GM12878 (cell line): ENCODE results near the gene PDE11A. TPM values are rescaled to one million over a fixed set of nuclear protein-coding genes. Genes with fewer than 3 reads are reported as not detected.

Source experiments
- ATAC-seq: fragments of 200-7000 bp; cut with Tn5 transposase; 3 replicates; pipeline ENCODE4 v1.9.1; 2020; ENCODE audit warnings: mild to moderate bottlenecking, moderate library complexity
- BruUV-seq: library from RNA; stranded (reverse); fragments of 400-500 nt; replicated peaks from 2 replicates; lab custom pipeline; 2021; lab: Mats Ljungman, UMichigan
- CTCF ChIA-PET: fragments of 300-600 bp; sonication (Branson Sonifier 250); formaldehyde crosslinking; extraction: SDS; loops from one replicate; lab custom pipeline; 2021; ENCODE audit warnings: inconsistent platforms; lab: Yijun Ruan, JAX
- POLR2A ChIA-PET: fragments of 350-600 bp; formaldehyde crosslinking; extraction: SDS; loops from one replicate; lab custom pipeline; 2021; ENCODE audit warnings: inconsistent platforms; lab: Charles Lee
- RAD21 ChIA-PET: fragments of 300-600 bp; sonication (Branson Sonifier 250); formaldehyde crosslinking; loops from one replicate; lab custom pipeline; 2023; ENCODE audit warnings: antibody characterized with exemption; ENCODE audit not compliant: unreplicated experiment; lab: Charles Lee
- SMC1A ChIA-PET: fragments of 300-600 bp; sonication (Branson Sonifier 250); formaldehyde crosslinking; loops from one replicate; lab custom pipeline; 2023; ENCODE audit not compliant: unreplicated experiment, uncharacterized antibody; lab: Charles Lee
- DNase-seq: peaks from one replicate; pipeline ENCODE4 v3.0.0-alpha.2; 2011; ENCODE audit warnings: low read depth, low spot score
- FAIRE-seq: peaks from 3 replicates; lab custom pipeline; 2011; peaks lifted over from hg19 to GRCh38; lab: Jason Lieb, UNC
- H2AFZ ChIP-seq: 2 replicates; pipeline ENCODE4 v1.6.0; 2011; ENCODE audit warnings: low read depth, low read length, control low read depth; ENCODE audit not compliant: control insufficient read depth
- H3K27ac ChIP-seq: 2 replicates; pipeline ENCODE4 v1.5.1; 2011; ENCODE audit warnings: control low read depth; ENCODE audit not compliant: control insufficient read depth, insufficient read depth
- H3K27me3 ChIP-seq, 2 experiments: replicated peaks in 1 of 2; 2 replicates each; pipeline versions ENCODE4 v1.6.0 to v1.6.1; 2011; ENCODE audit warnings: low read length in 1 of 2; ENCODE audit not compliant: control insufficient read depth in 2 of 2, insufficient read depth in 2 of 2
- H3K36me3 ChIP-seq, 2 experiments: 2 replicates each; pipeline ENCODE4 v1.5.1; 2011; ENCODE audit warnings: low read length in 1 of 2; ENCODE audit not compliant: control insufficient read depth in 2 of 2, insufficient read depth in 2 of 2
- H3K4me1 ChIP-seq: 2 replicates; pipeline ENCODE4 v1.6.1; 2011; ENCODE audit warnings: mild to moderate bottlenecking, low read length, moderate library complexity, mixed read lengths; ENCODE audit not compliant: control insufficient read depth, insufficient read depth
- H3K4me2 ChIP-seq: 2 replicates; pipeline ENCODE4 v1.6.0; 2011; ENCODE audit warnings: control low read depth; ENCODE audit not compliant: control insufficient read depth, insufficient read depth
- H3K4me3 ChIP-seq: fragments of 200-600 bp; sonication (generic); 2 replicates; pipeline ENCODE4 v1.5.1; 2016
- H3K79me2 ChIP-seq: 2 replicates; pipeline ENCODE4 v1.6.0; 2011; ENCODE audit warnings: low read length; ENCODE audit not compliant: control insufficient read depth, insufficient read depth
- H3K9ac ChIP-seq: 2 replicates; pipeline ENCODE4 v1.8.0; 2011; ENCODE audit warnings: low read length, control low read depth, mixed read lengths; ENCODE audit not compliant: control insufficient read depth, insufficient read depth
- H3K9me3 ChIP-seq: replicated peaks from 3 replicates; pipeline ENCODE4 v1.5.1; 2011; ENCODE audit warnings: mild to moderate bottlenecking, low read length; ENCODE audit not compliant: control insufficient read depth, insufficient read depth
- H4K20me1 ChIP-seq: 2 replicates; pipeline ENCODE4 v1.6.0; 2011; ENCODE audit not compliant: control insufficient read depth, insufficient read depth
- ATF7 ChIP-seq: fragments of 450-650 bp; IDR thresholded peaks from 2 replicates; pipeline ENCODE4 v1.6.1; 2016; ENCODE audit warnings: low read depth, mild to moderate bottlenecking
- EED ChIP-seq: sonication (generic); IDR thresholded peaks from 2 replicates; pipeline ENCODE4 v1.6.1; 2016; ENCODE audit warnings: antibody characterized with exemption, low read depth
- ELK1 ChIP-seq: IDR thresholded peaks from 2 replicates; pipeline ENCODE4 v1.6.1; 2012; ENCODE audit warnings: low read depth, low read length, improper control_type of control experiment
- GATAD2B ChIP-seq: fragments of 450-650 bp; conservative IDR thresholded peaks from 2 replicates; pipeline ENCODE4 v1.6.1; 2017; ENCODE audit warnings: low read depth, mild to moderate bottlenecking, moderate library complexity
- HDAC2 ChIP-seq: fragments of 200-600 bp; sonication (generic); IDR thresholded peaks from 2 replicates; pipeline ENCODE4 v1.6.1; 2017
- IRF3 ChIP-seq: fragments of 450-650 bp; IDR thresholded peaks from 2 replicates; pipeline ENCODE4 v1.6.1; 2014; ENCODE audit warnings: mild to moderate bottlenecking
- KAT2A ChIP-seq: conservative IDR thresholded peaks from 2 replicates; pipeline ENCODE4 v1.6.1; 2011; ENCODE audit warnings: low read depth, low read length; ENCODE audit not compliant: control insufficient read depth
- MYC ChIP-seq: IDR thresholded peaks from 2 replicates; pipeline ENCODE4 v1.6.1; 2011; ENCODE audit warnings: mild to moderate bottlenecking, low read length, moderate library complexity, inconsistent platforms; ENCODE audit not compliant: insufficient read depth, insufficient replicate concordance, insufficient read length, severe bottlenecking
- NR2F1 ChIP-seq: fragments of 450-650 bp; conservative IDR thresholded peaks from 2 replicates; pipeline ENCODE4 v1.6.1; 2017; ENCODE audit warnings: mild to moderate bottlenecking
- PAX5 ChIP-seq: IDR thresholded peaks from 2 replicates; pipeline ENCODE4 v1.6.1; 2011; ENCODE audit warnings: low read depth, low read length, borderline replicate concordance
- PBX3 ChIP-seq: IDR thresholded peaks from 2 replicates; pipeline ENCODE4 v1.6.1; 2011; ENCODE audit warnings: mild to moderate bottlenecking, low read depth, low read length, moderate library complexity; ENCODE audit not compliant: insufficient replicate concordance
- POLR2AphosphoS2 ChIP-seq: IDR thresholded peaks from 2 replicates; pipeline ENCODE4 v1.6.1; 2011; ENCODE audit warnings: low read depth, mild to moderate bottlenecking, low read length, improper control_type of control experiment, moderate library complexity
- RCOR1 ChIP-seq: conservative IDR thresholded peaks from 2 replicates; pipeline ENCODE4 v1.6.1; 2012; ENCODE audit warnings: low read depth, low read length, improper control_type of control experiment
- RELB ChIP-seq: fragments of 450-650 bp; IDR thresholded peaks from 2 replicates; pipeline ENCODE4 v1.6.1; 2017; ENCODE audit warnings: low read depth, mild to moderate bottlenecking, moderate library complexity
- SUZ12 ChIP-seq: fragments of 200-600 bp; sonication (generic); IDR thresholded peaks from one replicate; pipeline ENCODE4 v1.6.1; 2018; ENCODE audit warnings: antibody characterized with exemption, mild to moderate bottlenecking; ENCODE audit not compliant: unreplicated experiment
- TCF12 ChIP-seq: IDR thresholded peaks from 2 replicates; pipeline ENCODE4 v1.6.1; 2011; ENCODE audit warnings: low read depth, mild to moderate bottlenecking, low read length
- WGBS: methylation state at CpG from one replicate; pipeline ENCODE4 v1.1.6; 2016; ENCODE audit warnings: low lambda C conversion rate; ENCODE audit not compliant: insufficient replicate concordance, insufficient coverage; ENCODE audit errors: missing lambda C conversion rate; 5-methylcytosine and 5-hydroxymethylcytosine counted together
- in situ Hi-C: fragments of 300-500 bp; cut with MboI; formaldehyde crosslinking; loops from 9 replicates; pipeline ENCODE4 v1.14.3; 2018; ENCODE audit warnings: mixed read lengths
- intact Hi-C: fragments of 100-400 bp; cut with micrococcal nuclease; formaldehyde crosslinking; loops from one replicate; pipeline ENCODE4 v1.14.2; 2022; ENCODE audit not compliant: unreplicated experiment
- polyA plus RNA-seq, 11 experiments: library from polyadenylated mRNA; depleted of rRNA in 4 of 11; unstranded in 6 of 11; stranded (reverse) in 5 of 11; fragments of >200 nt; fragmentation: Nextera tagmentation in 4 of 11; fragmentation: Illumina TruSeq in 1 of 11; extraction: Ambion mirVana in 4 of 11; extraction: Trizol in 1 of 11; gene quantifications; 1 replicate in 1 of 11; 2 replicates in 10 of 11; pipeline versions ENCODE4 v1.2.1 to v1.2.3, GENCODE V29; 2011 to 2016; ENCODE audit warnings: inconsistent platforms in 2 of 11, missing spikeins in 2 of 11, low read depth in 1 of 11
- total RNA-seq, 4 experiments: library from RNA; depleted of rRNA in 3 of 4; stranded (reverse); fragments of >200 nt in 3 of 4; fragmentation: Illumina TruSeq in 1 of 4; extraction: Trizol in 1 of 4; gene quantifications; 2 replicates each; pipeline versions ENCODE4 v1.2.1 to v1.2.3, GENCODE V29; 2013 to 2021

The PDE11A gene
- total and polyA plus RNA-seq, 10 of the 15 experiments (the other 5 are each of a cell fraction or from before 2014, with no cell fraction given): 0.01 to 0.17 (median 0.06) TPM; not detected in 5

GRCh38 chr2:177923323-177923722 lies 149.3 kb downstream of the PDE11A start:
- no peaks in the 10 kb centered on the region for H3K27me3 ChIP-seq
- no peak overlapping the region for H3K9ac ChIP-seq
- no peak for TF ChIP-seq PAX5
- no peak for TF ChIP-seq GATAD2B
- TF ChIP-seq EED: no peak
- no peak for TF ChIP-seq PBX3
- TF ChIP-seq HDAC2: no peak
- no peak for TF ChIP-seq SUZ12
- no peak for TF ChIP-seq ATF7
- TF ChIP-seq KAT2A: no peak
- TF ChIP-seq POLR2AphosphoS2: no peak
- no peak for TF ChIP-seq RELB
- TF ChIP-seq TCF12: no peak
- TF ChIP-seq RCOR1: no peak
- no peak for TF ChIP-seq MYC
- TF ChIP-seq ELK1: no peak
- TF ChIP-seq IRF3: no peak
- no peak for TF ChIP-seq NR2F1
- BruUV-seq: no TSS peak
- no peak for FAIRE-seq
- intact Hi-C loops: no loop called here
- no peaks in the 10 kb centered on the region for H3K9me3 ChIP-seq
- no peak overlapping the region for H3K4me2 ChIP-seq
- no peaks in the 10 kb centered on the region for H3K4me1 ChIP-seq
- ChIA-PET RAD21 (no interaction called here), SMC1A (no interaction called here), CTCF (no interaction called here), POLR2A (no interaction called here)
- no peaks in the 10 kb centered on the region for H4K20me1 ChIP-seq
- H3K36me3 ChIP-seq: no peaks in the 10 kb centered on the region
- in situ Hi-C loops: no loop called here
- no peak overlapping the region for H3K4me3 ChIP-seq
- no peaks in the 10 kb centered on the region for H3K79me2 ChIP-seq
- WGBS: 0% methylated on average over 2 of the region's 2 CpGs
- no peak overlapping the region for H2AFZ ChIP-seq
- DNase-seq: no peak
- no peak for ATAC-seq
- H3K27ac ChIP-seq: no peak overlapping the region
